GM21390 (cell line): ENCODE results near the gene SOCS3.

Experiments used
- ATAC-seq: cut with Tn5 transposase; IDR thresholded peaks from one replicate; pipeline ENCODE4 v1.9.1; 2021; ENCODE audit not compliant: unreplicated experiment

Gene SOCS3

DNA sequence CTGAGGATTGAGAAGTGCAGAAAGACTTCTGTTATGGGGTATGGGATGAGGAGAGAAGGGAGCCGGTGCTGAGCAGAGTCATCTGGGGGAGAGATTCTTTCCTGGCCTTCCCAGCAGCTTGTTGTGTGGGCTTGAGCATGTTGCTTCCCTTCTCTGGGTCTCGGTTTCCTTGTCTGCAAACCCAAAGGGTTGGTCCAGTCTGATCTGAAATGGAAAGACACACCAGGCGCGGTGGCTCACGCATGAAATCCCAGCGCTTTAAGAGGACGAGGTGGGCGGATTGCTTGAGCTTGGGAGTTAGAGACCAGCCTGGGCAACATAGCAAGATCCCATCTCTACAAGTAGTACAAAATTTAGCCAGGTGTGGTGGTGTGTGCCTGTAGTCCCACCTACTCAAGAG, 6.0 kb downstream of the SOCS3 start:
- ATAC-seq: no peak

DNA sequence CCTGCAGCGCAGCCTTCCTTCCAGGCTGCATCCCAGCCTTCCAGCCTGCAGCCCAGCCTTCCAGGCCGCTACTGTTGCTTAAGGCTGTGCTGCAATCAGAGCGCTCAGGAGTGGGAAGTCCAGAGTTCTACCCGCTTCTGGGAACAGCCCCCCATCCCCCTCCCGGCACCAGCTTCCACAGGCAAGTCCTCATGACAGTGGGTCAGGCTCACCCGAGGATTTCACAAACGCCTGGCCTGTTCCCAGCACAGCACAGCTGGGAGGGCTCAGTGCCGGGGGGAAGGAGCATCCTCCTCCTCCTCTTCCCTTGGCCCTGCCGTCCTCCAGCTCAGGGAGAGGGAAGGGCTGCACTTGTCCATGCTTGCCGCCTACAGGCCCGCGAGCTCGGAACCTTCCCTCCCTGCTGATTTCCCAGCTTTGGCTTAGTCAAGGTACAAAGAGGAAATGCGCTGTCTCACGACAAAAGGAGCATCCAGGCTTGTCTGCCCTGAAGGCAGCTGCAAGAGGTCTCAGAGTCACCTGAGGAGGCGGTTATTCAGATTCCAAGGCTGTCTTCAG, 8.3 kb downstream of the SOCS3 start:
- no peak for ATAC-seq

GRCh38 chr17:78349891-78350642, 9.8 kb downstream of the SOCS3 start:
- no peak for ATAC-seq

DNA sequence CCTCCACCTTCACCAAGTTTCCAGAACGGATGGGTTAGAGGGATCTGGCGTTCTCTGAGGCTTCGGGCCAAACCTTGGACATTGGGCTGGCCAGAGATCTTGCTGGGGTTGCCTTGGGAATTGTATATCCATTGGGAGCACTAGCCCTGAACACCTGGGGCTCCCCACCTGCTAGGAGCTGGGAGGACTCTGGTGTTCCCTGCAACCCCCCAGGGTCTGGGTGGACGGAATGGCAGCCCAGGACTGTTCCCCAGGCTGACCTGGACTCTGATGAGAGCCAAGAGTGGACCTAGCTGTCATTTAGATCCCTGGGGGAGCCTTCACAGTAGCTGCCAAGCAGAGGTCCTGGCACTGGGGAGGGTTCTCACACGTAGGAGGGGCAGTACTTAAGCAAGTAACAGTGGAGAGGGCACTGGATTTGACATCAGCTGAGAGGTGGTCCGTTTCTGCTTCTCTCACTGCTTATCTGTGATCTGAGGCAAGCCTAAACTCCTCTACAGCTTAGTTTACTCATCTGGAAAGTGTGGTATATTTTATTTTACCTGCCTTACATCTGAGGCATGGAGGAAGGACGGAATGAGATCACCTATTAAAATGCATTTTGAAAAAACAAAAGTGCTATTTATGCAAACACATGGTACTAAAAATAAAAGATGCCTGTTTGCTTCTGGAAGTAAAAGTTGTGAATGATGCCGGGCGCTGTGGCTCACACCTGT, 11.7 kb downstream of the SOCS3 start:
- no peak for ATAC-seq

- ATAC-seq: no peak
Observed at GRCh38 chr17:78347453-78347852, 12.4 kb downstream of the SOCS3 start.

GRCh38 chr17:78346605-78347250, 13.1 kb downstream of the SOCS3 start:
- ATAC-seq: no peak

- ATAC-seq: no peak
Observed at GRCh38 chr17:78345791-78346494, 13.9 kb downstream of the SOCS3 start.

GRCh38 chr17:78345172-78345571, 14.7 kb downstream of the SOCS3 start:
- no peak for ATAC-seq

GRCh38 chr17:78344666-78345065, 15.2 kb downstream of the SOCS3 start:
- ATAC-seq: no peak

- ATAC-seq: no peak
Observed at GRCh38 chr17:78343543-78344201, 16.2 kb downstream of the SOCS3 start.

DNA sequence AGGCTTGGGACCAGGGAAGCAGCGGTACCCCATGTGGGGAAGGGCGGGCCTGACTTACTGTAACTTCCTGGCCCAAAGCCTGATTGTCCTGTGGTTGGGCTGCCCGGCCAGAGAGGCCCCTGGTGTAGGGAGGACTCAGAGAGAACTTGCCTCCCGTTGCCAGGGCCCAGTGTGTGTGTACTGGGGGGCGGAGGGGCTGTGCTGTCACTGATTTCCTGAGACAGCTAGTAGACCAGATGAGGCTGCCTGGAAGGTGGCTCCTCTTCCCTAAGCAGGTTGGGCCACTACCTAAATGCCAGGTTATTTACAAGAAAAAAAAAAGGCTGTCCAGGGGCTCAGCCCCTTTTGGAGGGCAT, 16.7 kb downstream of the SOCS3 start:
- ATAC-seq: no peak

- no peak for ATAC-seq
Observed at GRCh38 chr17:78342449-78343186, 17.3 kb downstream of the SOCS3 start.

DNA sequence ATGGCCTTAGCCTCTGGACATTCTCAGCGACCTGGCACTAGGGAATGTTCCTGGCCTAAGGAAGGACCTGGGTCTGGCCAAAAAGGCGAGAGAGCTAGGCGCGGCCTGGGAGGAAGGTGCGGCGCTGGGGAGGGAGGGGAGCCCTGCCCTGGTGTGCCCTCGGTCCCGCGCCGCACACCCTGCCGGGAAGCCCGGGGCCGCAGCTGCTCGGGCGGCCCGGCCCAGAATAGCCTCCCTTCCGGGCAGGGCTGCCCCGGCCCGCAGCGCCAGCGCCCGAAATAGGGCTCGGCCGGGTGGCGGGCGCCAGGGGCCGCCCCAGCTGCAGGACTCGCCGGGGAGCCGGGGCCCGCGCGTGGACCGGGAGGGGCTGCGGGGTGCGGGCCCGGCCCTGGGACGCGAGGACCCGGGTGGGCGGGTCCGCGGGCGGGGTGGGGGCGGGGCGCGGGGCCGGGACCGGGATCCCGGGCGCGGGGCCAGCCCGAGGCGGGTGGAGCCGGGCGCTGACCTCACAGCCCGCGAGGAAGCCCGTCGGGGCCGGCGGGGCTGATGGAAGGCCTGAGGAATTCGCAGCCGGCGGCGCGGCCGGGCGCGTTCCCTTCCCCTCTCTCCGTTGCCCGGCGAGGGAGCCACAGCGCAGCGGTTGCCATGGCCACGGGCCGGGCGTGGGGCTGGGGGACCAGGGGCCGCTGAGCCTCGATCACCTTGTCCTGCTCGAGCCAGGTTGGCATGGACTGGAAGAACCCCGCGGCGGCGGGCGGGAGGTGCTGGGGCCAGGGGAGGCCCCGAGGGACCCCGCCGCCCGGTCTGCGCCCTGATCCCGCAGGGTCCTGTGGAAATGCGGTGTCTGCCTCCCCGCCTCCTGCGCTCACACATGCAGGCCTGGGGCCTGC, 18.1 kb downstream of the SOCS3 start:
- ATAC-seq: no peak

- no peak for ATAC-seq
Observed at GRCh38 chr17:78340183-78340955, 19.5 kb downstream of the SOCS3 start.

GRCh38 chr17:78338486-78339259, 21.2 kb downstream of the SOCS3 start:
- no peak for ATAC-seq

DNA sequence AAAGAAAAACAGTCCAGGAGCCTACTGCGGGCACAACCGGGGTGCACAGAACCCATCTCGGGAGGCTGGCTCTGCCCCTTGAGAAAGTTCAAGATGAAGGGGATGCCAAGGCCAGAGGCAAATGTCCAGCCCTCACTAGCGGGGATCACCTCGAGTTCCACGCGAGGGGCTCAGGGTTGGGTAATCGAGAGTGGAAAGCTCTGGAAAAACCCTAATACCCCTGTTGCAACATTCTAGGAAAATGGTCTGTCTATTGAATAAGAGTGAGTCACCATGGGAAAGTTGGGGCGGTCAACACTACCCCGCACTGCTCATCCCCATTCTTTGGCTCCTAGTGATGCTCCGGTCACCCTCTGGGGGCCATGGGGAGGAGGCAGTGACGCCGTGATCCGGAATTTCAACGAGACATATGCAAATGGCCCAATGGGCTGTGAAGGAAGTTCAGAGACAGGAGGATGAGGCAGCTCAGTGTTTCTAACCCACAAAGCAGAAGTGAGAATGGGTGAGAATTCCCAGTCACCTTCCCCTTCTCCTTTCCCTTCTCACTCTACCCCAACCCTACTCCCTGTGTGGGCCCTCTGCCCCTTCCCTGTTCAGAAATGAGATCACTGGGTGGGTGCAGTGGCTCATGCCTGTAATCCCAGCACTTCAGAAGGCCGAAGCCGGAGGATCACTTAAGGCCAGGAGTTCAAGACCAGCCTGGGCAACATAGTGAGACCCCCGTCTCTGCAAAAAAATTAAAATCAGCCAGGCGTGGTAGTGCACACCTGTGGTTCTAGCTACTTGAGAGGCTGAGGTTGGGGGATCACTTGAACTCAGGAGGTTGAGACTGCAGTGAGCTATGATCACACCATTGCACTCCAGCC, 22.4 kb downstream of the SOCS3 start:
- peak; percentile 62 for ATAC-seq

DNA sequence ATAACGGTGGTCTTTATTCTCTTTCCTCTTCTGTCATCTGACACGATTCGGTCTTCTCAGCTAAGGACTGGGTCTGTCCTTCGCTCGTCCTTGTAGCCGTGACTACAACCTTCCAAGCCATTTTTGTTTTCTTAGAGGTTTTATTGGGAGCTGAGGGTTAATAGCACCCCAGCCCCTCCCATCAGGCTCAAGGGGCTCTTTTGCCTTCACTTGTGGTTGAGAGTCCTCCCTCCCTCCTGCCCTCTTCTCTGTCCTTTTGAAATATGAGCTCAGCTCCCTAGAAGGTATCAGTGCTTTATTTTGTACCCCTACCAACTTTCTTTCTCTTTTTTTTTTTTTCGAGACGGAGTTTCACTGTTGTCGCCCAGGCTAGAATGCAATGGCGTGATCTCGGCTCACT, 24.7 kb downstream of the SOCS3 start:
- no peak for ATAC-seq
